Retinal pigment epithelial cell (primary cell): ENCODE measurements around the gene SPTBN2.

ENCODE experiments used
- DNase-seq: peaks from one replicate; pipeline ENCODE4 v3.0.0-alpha.2; 2010; ENCODE audit warnings: low read depth
- H3K4me3 ChIP-seq: 2 replicates; pipeline ENCODE4 v1.5.1; 2011; ENCODE audit warnings: mild to moderate bottlenecking, low read length, control low read depth, moderate library complexity
- TF ChIP-seq, protein P1 (sequence below): conservative IDR thresholded peaks from 2 replicates; pipeline ENCODE4 v1.5.1; 2011; ENCODE audit warnings: low read depth, low read length, control low read depth, inconsistent platforms

The SPTBN2 gene

DNA sequence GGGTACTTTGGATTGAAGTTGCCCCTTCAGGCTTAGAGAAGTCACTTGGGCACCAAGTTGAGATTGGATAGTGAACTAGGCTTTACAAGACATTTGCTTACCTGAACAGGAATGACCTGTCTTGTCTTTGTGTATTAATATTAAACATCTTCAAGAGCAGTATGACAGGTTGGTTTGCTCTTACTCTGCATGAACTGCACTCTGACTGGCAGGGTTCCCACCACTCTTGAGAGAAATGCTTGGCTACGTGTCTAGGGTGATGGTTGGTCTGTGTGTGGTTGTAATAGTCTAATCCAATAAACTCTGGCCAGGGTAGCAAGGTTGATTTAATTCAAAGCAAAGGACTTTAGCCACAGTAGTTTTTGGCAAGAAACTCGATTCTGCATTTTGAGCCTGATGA, 20.1 kb upstream of the SPTBN2 start:
- H3K4me3 ChIP-seq, result no peak overlapping the region
- TF ChIP-seq, protein P1, sequence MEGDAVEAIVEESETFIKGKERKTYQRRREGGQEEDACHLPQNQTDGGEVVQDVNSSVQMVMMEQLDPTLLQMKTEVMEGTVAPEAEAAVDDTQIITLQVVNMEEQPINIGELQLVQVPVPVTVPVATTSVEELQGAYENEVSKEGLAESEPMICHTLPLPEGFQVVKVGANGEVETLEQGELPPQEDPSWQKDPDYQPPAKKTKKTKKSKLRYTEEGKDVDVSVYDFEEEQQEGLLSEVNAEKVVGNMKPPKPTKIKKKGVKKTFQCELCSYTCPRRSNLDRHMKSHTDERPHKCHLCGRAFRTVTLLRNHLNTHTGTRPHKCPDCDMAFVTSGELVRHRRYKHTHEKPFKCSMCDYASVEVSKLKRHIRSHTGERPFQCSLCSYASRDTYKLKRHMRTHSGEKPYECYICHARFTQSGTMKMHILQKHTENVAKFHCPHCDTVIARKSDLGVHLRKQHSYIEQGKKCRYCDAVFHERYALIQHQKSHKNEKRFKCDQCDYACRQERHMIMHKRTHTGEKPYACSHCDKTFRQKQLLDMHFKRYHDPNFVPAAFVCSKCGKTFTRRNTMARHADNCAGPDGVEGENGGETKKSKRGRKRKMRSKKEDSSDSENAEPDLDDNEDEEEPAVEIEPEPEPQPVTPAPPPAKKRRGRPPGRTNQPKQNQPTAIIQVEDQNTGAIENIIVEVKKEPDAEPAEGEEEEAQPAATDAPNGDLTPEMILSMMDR, result no peak
- peak; percentile 40 for DNase-seq

DNA sequence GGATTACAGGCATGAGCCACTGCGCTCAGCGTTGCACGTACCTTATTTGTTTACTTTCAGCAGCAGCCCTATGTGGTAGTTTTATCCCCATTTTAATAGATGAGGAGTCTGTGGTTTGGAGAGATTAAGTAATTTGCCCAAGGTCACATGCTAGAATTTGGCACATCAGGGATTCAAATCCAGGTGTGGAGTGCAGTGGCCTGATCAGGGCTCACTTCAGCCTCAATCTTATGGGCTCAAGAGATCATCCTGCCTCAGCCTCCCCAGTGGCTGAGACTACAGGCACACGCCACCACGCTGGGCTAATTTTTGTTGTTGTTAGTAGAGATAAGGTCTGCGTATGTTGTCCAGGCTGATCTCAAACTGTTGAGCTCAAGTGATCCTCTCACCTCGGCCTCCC, 18.5 kb upstream of the SPTBN2 start:
- DNase-seq, result no peak
- no peak overlapping the region for H3K4me3 ChIP-seq
- TF ChIP-seq, protein P1, result no peak

DNA sequence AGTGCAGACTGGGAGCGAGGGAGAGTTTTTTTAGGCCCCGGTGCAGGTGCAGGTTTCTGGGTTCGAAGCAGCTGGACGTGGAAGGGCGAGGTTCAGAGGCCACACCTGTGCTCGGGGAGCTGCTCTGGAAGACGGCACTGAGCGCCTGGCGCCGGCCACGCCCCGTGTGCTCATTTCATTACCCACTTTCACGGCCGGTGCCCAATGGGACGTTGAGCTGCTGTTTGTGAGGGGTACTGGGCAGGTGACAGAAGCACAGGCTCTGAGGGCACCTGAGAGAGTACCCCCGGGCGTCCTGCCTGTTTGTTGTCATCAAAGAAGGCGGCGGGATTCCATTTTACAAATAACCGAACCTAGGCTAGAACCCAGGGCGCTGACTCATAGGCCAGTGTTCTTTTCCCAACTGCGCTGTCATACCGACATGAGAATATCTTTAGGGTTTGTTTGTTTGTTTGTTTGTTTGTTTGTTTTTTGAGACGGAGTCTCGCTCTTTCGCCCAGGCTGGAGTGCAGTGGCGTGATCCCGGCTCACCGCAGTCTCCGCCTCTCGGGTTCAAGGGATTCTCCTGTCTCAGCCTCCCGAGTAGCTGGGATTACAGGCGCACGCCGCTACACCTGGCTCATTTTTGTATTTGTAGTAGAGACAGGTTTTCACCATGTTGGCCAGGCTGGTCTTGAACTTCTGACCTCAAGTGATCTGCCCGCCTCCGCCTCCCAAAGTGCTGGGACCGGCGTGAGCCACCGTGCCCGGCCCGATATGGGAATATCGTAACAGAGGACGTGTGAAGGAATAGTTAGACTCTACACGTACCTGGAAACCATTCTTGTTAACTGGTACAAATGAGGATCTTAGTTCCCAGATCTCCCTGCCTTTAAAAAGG, 16.6 kb upstream of the SPTBN2 start:
- peak overlapping the region; percentile 68 for H3K4me3 ChIP-seq
- TF ChIP-seq, protein P1, result no peak
- DNase-seq, result no peak

DNA sequence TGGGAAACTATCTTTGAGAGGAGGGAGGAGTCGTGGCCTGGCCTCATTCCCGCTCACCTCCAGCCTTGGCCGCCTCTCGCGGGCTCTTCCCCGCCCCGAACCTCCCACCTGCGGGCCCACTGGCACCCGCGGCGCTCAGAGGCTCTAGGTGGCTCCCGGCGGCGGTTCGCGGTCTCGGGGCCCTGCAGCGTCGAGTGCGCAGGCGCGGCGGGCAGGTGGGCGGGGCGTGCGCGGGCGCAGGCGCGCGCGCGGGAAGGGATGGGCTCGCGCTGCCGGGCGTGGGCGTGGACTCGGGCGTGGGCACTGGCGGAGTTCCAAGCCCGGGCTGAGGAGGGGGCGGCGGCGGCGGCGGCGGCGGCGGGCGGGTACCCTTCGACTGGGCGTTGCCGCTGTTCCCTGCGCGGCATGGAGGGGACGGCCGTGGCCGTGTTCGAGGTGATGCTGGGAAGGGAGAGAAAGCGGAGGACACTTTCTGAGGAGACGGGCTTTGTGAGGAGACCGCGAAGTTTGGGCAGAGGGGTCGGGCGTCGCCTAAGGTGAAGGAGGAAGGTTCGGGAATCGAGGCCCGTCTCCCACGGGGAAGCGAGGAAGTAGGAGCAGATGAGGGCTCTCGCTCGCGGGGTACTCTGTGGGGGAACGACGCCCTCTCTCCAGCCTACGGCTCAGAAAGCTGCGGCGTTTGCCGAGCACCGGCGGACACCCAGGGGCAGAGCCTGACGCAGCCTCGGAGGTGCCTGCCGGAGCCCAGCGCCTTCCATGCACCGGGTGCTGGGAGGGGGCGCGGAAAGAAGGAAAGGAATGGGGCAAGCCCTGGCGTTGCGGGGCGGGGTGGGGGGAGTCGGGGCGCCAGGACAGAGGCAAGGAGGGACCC, 15.7 kb upstream of the SPTBN2 start:
- peak overlapping the region; percentile 80 for H3K4me3 ChIP-seq
- TF ChIP-seq, protein P1, result no peak
- DNase-seq, result no peak

DNA sequence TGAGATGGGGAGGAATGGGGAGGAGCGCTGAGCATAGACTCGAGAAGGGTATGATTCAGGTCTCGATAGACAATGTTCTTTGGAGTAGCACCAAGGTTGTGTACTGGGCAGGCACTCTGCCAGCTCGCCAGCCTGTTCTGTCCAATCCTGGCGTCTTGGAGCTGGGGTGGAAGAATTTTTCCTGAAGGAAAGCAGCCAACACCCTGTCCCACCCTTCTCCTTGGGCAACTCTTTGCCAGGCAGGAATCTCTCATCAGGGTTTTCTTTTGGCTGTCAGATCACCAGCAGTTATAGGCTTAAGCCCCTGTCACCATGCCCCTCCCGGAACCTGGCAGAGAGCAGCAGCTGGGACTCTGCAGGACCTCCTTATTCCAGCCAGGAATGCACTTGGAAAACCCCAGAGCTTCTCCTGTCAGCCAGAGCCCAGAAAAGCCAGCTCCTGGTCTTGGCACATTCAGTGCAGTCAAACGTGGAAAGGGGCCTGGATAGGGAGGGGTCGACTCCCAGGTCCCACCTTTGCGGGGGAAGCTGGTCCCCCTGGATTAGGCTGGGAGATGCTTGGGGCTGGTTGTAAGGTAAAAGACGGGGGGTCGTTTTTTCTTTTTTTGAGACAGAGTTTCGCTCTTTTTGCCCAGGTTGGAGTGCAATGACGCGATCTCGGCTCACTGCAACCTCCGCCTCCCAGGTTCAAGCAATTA, 14.4 kb upstream of the SPTBN2 start:
- TF ChIP-seq, protein P1, result no peak
- no peak for DNase-seq
- no peak overlapping the region for H3K4me3 ChIP-seq

DNA sequence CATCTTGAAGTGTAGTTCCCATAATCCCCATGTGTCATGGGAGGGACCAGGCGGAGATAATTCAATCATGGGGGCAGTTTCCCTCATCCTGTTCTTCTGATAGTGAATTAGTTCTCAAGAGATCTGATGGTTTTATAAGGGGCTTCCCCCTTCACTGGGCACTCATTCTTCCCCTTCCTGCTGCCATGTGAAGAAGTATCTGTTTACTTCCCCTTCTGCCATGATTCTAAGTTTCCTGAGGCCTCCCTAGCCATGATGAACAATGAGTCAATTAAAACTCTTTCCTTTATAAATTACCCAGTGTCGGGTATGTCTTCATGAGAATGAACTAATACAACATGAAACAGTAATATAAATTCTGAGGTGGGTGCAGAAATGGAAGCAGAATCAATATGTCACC, 12.1 kb upstream of the SPTBN2 start:
- TF ChIP-seq, protein P1, result no peak
- DNase-seq, result no peak
- H3K4me3 ChIP-seq, result no peak overlapping the region
